Measurements from ENCODE around the gene MDM1.
A peak's percentile ranks its signal among the peaks of the same experiment; 100 is the strongest.

Gene MDM1

GRCh38 chr12:68344126-68344525, 12.0 kb upstream of the MDM1 start:
- H3K4me1 Mint-ChIP-seq (ENCODE audit: low read depth) = peaks cover 12% of the 10 kb centered on the region
- peaks cover 4% of the 10 kb centered on the region for H3K36me3 Mint-ChIP-seq (ENCODE audit: low read depth)
- no peak overlapping the region for H3K4me3 Mint-ChIP-seq
- H3K9me3 Mint-ChIP-seq = peaks cover 3% of the 10 kb centered on the region
- H3K27me3 Mint-ChIP-seq (ENCODE audit: low read depth) = peaks cover 21% of the 10 kb centered on the region
- no peak overlapping the region for H3K27ac Mint-ChIP-seq

DNA sequence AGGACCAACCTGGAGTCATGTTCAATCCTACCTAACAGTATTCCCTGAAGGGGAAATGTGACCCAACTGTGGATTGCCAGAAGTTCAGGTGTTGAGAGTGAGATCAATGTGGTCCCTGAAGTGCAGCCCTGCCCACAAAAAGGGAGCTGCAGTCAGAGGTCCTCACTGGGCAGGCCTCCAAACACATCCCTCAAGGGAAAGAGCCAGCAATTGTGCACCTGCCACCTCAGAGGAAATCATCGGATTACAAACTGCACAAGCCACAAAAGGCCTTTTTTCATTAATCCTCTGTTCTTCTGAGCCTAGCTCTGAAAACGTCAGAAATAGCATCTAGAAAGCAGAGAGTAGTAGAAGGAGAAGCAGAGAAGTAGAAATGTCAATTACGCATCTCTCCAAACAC, 10.8 kb upstream of the MDM1 start:
- Mint-ChIP-seq H3K4me3 (no peak overlapping the region), H3K9me3 (peaks cover 3% of the 10 kb centered on the region), H3K27me3 (ENCODE audit: low read depth) (peaks cover 21% of the 10 kb centered on the region), H3K36me3 (ENCODE audit: low read depth) (peaks cover 4% of the 10 kb centered on the region), H3K4me1 (ENCODE audit: low read depth) (peaks cover 12% of the 10 kb centered on the region), H3K27ac (no peak overlapping the region)

DNA sequence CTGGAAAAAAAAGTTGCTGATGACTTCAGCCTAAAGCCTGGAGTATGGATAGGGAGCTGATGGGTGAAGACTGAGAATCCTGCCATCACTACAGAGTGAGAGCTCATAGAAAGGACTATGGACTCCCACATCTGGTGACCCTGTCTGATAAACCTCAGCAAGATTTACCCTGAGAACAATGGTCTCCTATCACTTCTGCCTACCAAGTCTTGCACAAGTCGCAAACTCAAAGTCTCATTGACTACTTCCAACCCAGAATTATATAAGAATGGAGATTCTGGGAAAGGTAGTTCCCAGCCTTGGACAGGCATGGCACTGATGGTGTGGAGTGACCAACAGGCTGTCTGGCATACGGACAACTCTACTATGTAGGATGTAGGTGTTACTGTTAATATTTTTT, 9.7 kb upstream of the MDM1 start:
- Mint-ChIP-seq H3K27me3 (ENCODE audit: low read depth) (peaks cover 21% of the 10 kb centered on the region), H3K9me3 (peaks cover 3% of the 10 kb centered on the region), H3K4me3 (no peak overlapping the region), H3K4me1 (ENCODE audit: low read depth) (peaks cover 10% of the 10 kb centered on the region), H3K36me3 (ENCODE audit: low read depth) (peaks cover 2% of the 10 kb centered on the region), H3K27ac (no peak overlapping the region)

DNA sequence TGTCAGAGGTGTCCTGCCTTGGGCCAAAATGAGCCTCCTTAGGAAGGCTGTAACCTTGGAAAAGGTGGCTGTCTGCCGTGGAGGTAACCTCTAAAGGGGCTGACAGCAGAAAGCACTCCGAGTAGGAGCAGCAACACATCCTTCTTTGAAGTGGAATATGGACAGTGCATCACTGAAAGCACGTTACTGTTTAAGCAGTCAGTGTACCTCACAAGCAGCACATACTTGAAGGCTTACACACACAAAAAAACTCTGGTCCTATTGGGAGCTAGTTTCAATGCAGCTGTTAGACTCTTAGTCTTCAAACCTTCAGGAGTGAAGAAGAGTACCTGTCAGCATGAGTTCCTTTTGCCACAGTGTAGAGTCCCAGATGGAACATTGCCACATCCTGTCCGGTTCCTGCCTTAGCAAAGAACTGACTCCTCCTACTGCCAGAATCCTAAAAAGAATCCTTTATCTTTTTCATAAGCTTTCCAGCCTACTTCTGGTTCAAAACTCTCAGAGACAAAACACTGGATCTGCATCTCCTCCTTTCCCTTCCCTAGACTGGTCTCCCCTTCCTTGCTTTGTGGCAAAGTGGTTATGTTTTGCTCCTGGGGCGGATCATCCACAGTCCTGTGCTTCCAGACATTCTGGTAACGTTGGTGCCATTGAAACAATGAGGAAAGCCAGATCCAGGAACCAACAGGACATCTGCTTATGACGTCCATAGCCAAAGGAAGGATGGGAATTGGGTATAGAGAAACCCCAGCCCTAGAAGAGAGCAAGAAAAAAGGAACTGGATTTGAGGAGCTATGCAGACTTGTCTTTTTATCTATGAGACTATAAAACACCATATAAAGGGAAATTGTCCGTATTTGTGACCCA, 8.5 kb upstream of the MDM1 start:
- no peak overlapping the region for H3K27ac Mint-ChIP-seq
- peaks cover 9% of the 10 kb centered on the region for H3K4me1 Mint-ChIP-seq (ENCODE audit: low read depth)
- peaks cover under 1% of the 10 kb centered on the region for H3K36me3 Mint-ChIP-seq (ENCODE audit: low read depth)
- no peak overlapping the region for H3K4me3 Mint-ChIP-seq
- H3K27me3 Mint-ChIP-seq (ENCODE audit: low read depth) = peaks cover 27% of the 10 kb centered on the region
- H3K9me3 Mint-ChIP-seq = peaks cover 1% of the 10 kb centered on the region

GRCh38 chr12:68336889-68337303, 4.7 kb upstream of the MDM1 start:
- Mint-ChIP-seq H3K4me1 (ENCODE audit: low read depth) (peaks cover 25% of the 10 kb centered on the region), H3K36me3 (ENCODE audit: low read depth) (no peaks in the 10 kb centered on the region), H3K4me3 (no peak overlapping the region), H3K27ac (no peak overlapping the region), H3K27me3 (ENCODE audit: low read depth) (peaks cover 12% of the 10 kb centered on the region), H3K9me3 (no peaks in the 10 kb centered on the region)

DNA sequence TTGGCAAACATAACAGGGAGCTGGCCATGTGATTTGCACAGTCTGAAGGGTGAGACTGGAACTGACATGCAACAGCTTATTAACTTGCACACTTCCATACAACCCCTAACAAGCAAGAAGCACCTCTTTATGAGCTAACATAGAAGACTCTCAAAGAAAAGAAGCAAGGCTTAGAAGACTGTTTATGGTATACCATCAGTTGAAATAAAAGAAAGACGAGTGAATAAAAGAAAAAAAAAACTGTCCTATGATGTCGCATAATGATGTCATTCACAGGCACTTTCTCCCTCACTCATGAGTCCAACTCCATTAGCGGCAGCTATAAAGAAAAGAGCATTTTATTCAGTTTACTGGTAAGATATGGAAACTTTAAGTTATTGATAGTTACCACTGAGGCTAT, 3.3 kb upstream of the MDM1 start:
- H3K27me3 Mint-ChIP-seq (ENCODE audit: low read depth) = peaks cover 6% of the 10 kb centered on the region
- no peaks in the 10 kb centered on the region for H3K36me3 Mint-ChIP-seq (ENCODE audit: low read depth)
- no peak overlapping the region for H3K27ac Mint-ChIP-seq
- H3K4me3 Mint-ChIP-seq = no peak overlapping the region
- no peaks in the 10 kb centered on the region for H3K9me3 Mint-ChIP-seq
- peaks cover 35% of the 10 kb centered on the region for H3K4me1 Mint-ChIP-seq (ENCODE audit: low read depth)

DNA sequence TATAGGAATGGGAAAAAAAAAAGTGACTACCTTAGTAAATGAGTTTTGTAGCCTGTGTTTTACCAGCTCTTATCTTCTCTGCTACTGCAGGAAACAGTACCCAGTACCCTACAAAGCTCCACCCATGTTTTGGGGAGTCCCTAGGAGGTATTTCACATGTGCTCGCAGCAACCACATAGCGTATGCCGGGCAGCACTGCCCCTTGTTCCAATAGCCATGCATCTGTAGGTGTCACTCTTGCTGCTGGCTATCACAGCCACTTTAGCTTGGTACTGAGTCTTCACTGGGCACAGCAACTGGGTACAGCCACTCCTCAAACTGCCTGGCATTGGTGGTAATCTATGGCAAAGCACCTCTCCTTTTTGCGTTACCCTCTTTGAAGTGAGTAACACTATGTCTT, 2.0 kb upstream of the MDM1 start:
- peaks cover 6% of the 10 kb centered on the region for H3K27me3 Mint-ChIP-seq (ENCODE audit: low read depth)
- H3K4me1 Mint-ChIP-seq (ENCODE audit: low read depth) = peaks cover 39% of the 10 kb centered on the region
- peak overlapping the region; percentile 60 for H3K27ac Mint-ChIP-seq
- peaks cover 4% of the 10 kb centered on the region for H3K36me3 Mint-ChIP-seq (ENCODE audit: low read depth)
- no peaks in the 10 kb centered on the region for H3K9me3 Mint-ChIP-seq
- H3K4me3 Mint-ChIP-seq = peak overlapping the region; percentile 88

DNA sequence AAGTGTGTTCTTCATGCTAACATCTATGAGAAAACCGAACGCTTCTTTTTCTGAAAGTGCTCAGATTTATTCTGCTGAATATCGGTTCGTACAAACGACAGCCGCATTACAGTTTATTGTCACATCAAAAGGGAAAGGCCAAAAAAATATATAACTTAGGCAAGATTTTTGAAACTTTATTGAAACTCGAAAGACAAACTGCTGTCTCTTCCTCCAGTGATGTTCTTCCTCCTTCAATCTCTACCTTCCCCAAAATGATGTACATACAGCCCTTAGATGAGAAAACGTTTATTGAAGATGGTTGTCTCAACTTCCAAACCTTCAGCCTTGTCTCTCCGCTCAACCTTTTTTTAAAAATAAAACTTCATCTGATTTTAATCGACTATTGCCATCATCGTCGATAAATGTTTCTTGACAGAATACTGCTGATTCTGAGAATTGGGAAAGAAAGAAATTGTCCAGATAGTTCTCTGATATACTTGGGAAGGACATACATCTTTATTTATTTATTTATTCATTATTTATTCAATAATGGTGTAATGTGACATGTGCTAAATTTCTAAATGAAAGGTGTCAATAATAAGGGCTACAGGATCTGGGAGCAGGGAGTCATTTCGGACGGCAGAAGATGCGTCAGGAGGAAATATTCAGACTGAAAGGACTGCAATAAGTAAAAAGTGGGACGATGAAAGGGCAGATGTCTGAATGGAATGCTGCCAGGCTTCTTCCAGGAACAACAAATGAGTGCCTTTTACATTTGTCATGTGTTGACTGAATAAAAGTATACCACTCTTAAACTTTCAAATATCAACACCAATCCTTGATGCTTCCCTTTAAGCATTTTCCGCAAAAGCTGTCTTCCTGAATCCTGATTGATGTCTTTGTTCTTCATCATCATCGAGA, 817 bp upstream of the MDM1 start:
- Mint-ChIP-seq H3K27me3 (ENCODE audit: low read depth) (peaks cover 6% of the 10 kb centered on the region), H3K36me3 (ENCODE audit: low read depth) (peaks cover 8% of the 10 kb centered on the region), H3K4me1 (ENCODE audit: low read depth) (peaks cover 41% of the 10 kb centered on the region), H3K9me3 (no peaks in the 10 kb centered on the region), H3K27ac (peak overlapping the region; percentile 79), H3K4me3 (peak overlapping the region; percentile 88)

- Mint-ChIP-seq H3K27ac (peak overlapping the region; percentile 47), H3K27me3 (ENCODE audit: low read depth) (peaks cover 3% of the 10 kb centered on the region), H3K9me3 (no peaks in the 10 kb centered on the region), H3K4me1 (ENCODE audit: low read depth) (peaks cover 47% of the 10 kb centered on the region), H3K36me3 (ENCODE audit: low read depth) (peaks cover 12% of the 10 kb centered on the region), H3K4me3 (peak overlapping the region; percentile 88)
Measured at GRCh38 chr12:68331500-68331868, 678 bp downstream of the MDM1 start.

- Mint-ChIP-seq H3K4me3 (no peak overlapping the region), H3K27me3 (ENCODE audit: low read depth) (no peaks in the 10 kb centered on the region), H3K27ac (no peak overlapping the region), H3K4me1 (ENCODE audit: low read depth) (peaks cover 35% of the 10 kb centered on the region), H3K36me3 (ENCODE audit: low read depth) (peaks cover 21% of the 10 kb centered on the region), H3K9me3 (no peaks in the 10 kb centered on the region)
Measured at GRCh38 chr12:68327896-68328295, 4.3 kb downstream of the MDM1 start.

- Mint-ChIP-seq H3K4me1 (ENCODE audit: low read depth) (peaks cover 30% of the 10 kb centered on the region), H3K36me3 (ENCODE audit: low read depth) (peaks cover 24% of the 10 kb centered on the region), H3K27ac (no peak overlapping the region), H3K4me3 (no peak overlapping the region), H3K9me3 (no peaks in the 10 kb centered on the region), H3K27me3 (ENCODE audit: low read depth) (no peaks in the 10 kb centered on the region)
Measured at GRCh38 chr12:68326716-68327115, 5.4 kb downstream of the MDM1 start.

GRCh38 chr12:68325966-68326365, 6.2 kb downstream of the MDM1 start:
- Mint-ChIP-seq H3K4me1 (ENCODE audit: low read depth) (peaks cover 22% of the 10 kb centered on the region), H3K27ac (no peak overlapping the region), H3K36me3 (ENCODE audit: low read depth) (peaks cover 24% of the 10 kb centered on the region), H3K9me3 (no peaks in the 10 kb centered on the region), H3K27me3 (ENCODE audit: low read depth) (no peaks in the 10 kb centered on the region), H3K4me3 (no peak overlapping the region)

DNA sequence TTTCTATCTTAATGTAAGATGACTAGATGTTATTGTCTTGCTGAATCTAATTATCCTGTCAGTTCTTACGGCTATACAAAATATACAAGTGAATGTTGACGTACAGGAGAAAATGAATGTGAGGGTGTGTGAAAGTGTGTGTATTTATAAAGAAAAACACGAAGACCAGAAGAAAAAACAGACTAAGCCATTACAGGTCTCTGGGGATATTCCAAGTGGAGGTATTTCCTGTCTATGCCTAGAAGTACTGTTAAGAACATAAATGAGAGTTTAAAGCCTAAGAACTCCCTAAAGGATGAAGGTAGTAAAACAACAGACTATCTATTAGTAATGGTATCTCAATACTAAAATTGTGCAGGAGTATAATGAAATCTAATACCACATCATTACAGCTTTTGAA, 7.6 kb downstream of the MDM1 start:
- peaks cover 24% of the 10 kb centered on the region for H3K4me1 Mint-ChIP-seq (ENCODE audit: low read depth)
- peaks cover 31% of the 10 kb centered on the region for H3K36me3 Mint-ChIP-seq (ENCODE audit: low read depth)
- H3K9me3 Mint-ChIP-seq = no peaks in the 10 kb centered on the region
- no peaks in the 10 kb centered on the region for H3K27me3 Mint-ChIP-seq (ENCODE audit: low read depth)
- no peak overlapping the region for H3K4me3 Mint-ChIP-seq
- no peak overlapping the region for H3K27ac Mint-ChIP-seq

DNA sequence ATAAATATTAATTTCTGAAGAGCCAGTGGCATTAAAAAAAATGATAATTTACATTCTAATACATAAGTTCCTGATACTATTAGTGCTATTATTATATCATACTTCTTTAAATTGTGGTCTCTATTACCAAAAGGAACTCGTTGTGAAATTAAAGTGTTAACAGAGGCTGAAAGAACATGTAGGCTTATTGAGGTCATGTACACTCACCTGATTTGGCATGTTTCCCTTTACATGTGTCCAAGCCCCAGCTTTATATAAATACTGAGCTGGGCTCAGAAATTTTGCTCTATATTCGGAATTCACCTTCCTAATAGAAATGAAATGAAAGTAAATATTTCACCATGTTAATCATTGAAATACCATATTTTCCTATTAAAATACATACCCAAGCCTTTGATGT, 11.0 kb downstream of the MDM1 start:
- no peak overlapping the region for H3K4me3 Mint-ChIP-seq
- no peaks in the 10 kb centered on the region for H3K9me3 Mint-ChIP-seq
- no peaks in the 10 kb centered on the region for H3K27me3 Mint-ChIP-seq (ENCODE audit: low read depth)

More for the DNA sequence above, 11.0 kb downstream of the MDM1 start:
- Mint-ChIP-seq H3K36me3 (ENCODE audit: low read depth) (peaks cover 22% of the 10 kb centered on the region), H3K4me1 (ENCODE audit: low read depth) (peaks cover 20% of the 10 kb centered on the region), H3K27ac (no peak overlapping the region)

Data from T-helper 1 cell treated with Interleukin-12 subunit alpha and Interleukin-12 subunit beta and Interleukin-4 antibody, amounts not matched to agents 30 μg/mL and 1 μg/mL, for 36 hours (primary cell).